ENCODE results near the gene MGAT4A.

The MGAT4A gene

GRCh38 chr2:98658816-98659490 lies 72.0 kb downstream of the MGAT4A start:
- DNase-seq (ENCODE audit: low spot score), result no peak

GRCh38 chr2:98656800-98657199 lies 74.1 kb downstream of the MGAT4A start:
- DNase-seq (ENCODE audit: low spot score), result no peak

GRCh38 chr2:98654699-98655495 lies 76.0 kb downstream of the MGAT4A start:
- DNase-seq (ENCODE audit: low spot score), result no peak

- DNase-seq (ENCODE audit: low spot score), result no peak
These were observed 79.9 kb downstream of the MGAT4A start for GRCh38 chr2:98650998-98651397.

DNA sequence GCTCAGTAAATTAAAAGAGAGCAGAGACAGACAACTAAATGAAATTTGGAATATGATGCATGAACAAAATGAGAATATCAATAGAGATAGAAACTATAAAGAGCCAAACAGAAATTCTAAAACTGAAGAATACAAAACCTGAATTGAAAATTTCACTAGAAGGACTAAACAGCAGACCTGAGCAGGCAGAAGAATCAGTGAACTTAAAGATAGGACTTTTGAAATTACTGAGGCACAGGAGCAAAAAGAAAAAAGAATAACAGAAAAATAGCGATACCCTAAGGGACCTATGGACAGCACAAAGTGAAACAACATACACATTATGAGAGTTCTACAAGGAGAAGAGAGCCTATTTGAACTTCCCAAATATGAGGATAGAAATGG lies 80.9 kb downstream of the MGAT4A start:
- DNase-seq (ENCODE audit: low spot score), result no peak

GRCh38 chr2:98649135-98649991 lies 81.6 kb downstream of the MGAT4A start:
- peak; percentile 74 for DNase-seq (ENCODE audit: low spot score)

GRCh38 chr2:98648451-98648850 lies 82.5 kb downstream of the MGAT4A start:
- no peak for DNase-seq (ENCODE audit: low spot score)

DNA sequence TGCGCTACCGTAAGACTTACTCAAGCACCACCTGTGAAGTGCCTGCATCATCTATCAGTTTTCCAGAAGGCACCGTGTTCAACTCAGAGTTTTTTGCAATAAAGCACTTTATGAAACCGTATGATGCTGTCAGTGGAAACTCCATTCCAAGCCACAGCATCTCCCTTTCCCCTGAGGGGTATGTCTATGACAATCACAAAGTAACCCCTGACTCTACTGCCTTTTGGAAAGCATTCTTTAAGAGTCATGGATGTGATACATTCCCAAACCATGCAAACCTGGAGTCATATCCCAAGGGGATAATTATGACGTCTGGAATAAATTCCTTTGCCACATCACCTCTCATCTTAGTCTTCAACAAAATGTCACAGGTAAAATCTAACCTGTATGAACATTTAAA lies 83.3 kb downstream of the MGAT4A start:
- no peak for DNase-seq (ENCODE audit: low spot score)

- DNase-seq (ENCODE audit: low spot score), result no peak
These were observed 87.3 kb downstream of the MGAT4A start for GRCh38 chr2:98643496-98644100.

DNA sequence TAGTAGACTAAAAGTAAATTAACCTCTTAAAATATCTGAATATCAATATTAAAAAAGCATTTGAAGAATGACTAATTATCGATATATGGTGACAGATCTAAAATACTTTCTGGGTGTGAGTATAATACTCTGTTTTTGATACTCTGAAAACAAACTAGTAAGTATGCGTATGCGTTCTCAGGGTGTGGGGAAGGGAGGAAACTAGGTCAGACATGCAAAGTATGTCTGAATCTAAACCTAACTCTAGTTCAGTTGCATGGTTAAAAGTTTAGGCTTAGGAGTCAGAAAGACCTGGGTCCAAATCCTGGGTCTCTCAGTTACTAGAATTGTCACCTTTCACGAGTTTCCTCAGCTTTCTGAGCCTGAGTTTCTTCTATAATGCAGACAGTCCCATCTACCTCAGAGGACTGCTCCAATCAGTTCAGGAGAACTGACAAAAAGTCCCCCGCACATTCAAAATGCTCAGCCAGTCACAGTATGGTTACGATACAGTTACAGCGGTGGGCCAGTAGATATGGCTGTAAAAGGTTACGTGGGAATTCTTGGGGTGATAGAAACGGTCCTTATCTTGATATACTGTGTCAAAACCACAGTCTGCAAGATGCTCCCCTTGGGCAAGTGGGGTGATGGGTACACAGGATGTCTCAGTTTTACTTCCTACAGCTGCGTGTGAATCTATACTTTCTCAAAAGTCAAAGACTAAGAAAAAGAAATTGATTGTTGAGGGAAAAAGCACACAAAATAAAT lies 93.4 kb downstream of the MGAT4A start:
- no peak for DNase-seq (ENCODE audit: low spot score)

DNA sequence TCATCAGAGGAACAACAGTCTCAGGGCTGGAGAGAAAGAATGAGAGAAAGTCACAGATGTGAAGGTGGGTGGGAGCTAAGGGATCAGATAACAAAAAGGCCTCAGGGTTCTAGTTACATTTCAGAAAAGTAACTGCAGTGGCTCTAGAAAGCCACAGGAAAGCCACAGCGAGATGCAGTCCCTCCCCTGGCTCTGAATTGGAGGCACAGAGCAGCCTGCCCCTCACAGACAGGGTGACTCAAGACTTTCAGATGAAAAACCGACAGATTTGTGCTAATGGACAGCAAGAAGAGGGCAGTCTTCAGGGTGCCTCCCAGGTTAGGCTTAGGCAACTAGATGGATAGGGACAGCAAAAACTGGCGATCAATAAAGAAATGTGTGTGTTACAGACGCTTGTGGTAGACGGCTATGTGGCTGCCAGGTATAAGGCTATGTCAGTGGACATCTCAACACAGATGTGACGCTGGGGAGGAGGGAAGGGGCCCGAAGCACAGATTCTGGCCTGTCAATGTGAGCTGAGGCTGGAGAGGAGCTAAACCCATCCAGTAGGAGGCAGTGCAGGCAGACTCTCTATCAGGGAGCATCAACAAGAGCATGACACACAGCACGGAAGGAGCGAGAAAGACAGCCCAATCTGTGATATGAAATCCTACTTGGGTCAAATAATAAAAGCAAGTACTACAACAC lies 96.4 kb downstream of the MGAT4A start:
- DNase-seq (ENCODE audit: low spot score), result peak; percentile 58

GRCh38 chr2:98632351-98632750 lies 98.6 kb downstream of the MGAT4A start:
- no peak for DNase-seq (ENCODE audit: low spot score)

DNA sequence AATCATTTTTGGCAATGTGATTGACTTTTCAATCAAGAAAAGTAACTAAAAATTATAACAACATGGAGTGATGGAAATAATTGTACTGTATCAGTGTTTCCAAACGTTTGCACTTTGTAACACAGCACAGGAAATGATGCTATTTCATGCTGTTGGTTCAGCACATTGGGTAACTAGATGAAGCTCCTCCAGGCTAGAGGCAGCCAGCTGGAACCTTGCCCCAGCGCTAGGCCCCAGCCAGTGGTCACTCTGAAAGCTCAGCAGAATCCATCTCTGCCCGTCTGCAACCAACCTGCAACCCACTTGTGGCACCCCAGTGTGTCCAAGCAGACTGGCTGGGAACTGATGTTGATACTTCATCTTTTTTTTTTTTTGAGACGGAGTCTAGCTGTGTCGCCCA lies 107.3 kb downstream of the MGAT4A start:
- DNase-seq (ENCODE audit: low spot score), result no peak

GRCh38 chr2:98617149-98617548 lies 113.8 kb downstream of the MGAT4A start:
- DNase-seq (ENCODE audit: low spot score), result no peak

DNA sequence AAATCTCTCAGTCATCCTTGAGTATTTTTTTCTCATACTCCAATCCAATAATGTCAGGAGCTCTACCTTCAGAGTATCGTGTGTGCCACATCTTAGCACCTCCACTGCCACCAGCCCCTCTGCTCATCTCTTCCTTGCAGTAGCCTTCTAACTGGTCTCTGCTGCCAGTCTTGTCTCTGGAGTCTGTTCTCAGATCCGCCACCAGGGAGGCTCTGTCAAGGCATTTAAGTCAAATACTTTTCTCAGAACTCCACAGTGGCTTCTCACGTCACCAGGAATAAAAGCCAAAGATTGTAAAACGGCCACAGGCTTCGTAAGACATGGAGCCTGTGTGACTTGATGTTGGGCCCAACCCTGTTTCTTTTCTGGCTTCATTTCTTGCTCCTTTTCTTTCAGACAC lies 115.5 kb downstream of the MGAT4A start:
- DNase-seq (ENCODE audit: low spot score), result no peak

DNA sequence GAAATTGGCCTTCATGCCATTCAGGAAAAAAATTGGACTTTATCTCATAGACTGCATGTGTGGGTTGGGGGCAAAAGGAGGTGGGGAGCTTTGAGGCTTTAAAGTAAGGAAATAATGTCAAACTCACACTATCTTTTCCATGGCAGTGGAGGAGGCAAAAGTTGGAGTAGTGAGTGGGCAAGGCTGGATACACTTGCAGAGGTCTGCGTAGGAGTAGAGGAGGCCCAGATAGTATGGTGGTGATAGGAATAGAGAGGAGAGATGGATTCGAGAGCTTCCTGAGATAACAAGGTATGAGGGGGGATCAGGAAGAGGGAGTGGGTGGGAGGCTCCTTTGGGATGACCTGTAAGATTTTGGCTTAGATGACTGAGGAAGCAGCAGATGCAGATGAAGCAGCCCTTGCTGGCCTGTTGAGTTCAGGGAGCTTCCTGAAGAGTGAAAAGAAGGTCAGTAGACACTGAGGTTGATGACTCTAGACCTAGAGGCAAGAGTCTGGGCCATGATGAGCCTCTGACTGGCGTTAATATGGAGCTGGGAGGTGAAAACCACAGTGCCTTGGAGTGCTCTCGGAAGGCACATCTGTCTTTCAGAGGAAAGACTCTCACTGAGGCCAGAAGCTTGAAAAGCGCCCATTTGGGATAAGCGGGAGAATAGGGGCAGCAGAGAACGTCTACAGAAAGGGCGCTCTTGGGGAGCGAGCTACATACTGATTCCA lies 116.8 kb downstream of the MGAT4A start:
- no peak for DNase-seq (ENCODE audit: low spot score)

DNA sequence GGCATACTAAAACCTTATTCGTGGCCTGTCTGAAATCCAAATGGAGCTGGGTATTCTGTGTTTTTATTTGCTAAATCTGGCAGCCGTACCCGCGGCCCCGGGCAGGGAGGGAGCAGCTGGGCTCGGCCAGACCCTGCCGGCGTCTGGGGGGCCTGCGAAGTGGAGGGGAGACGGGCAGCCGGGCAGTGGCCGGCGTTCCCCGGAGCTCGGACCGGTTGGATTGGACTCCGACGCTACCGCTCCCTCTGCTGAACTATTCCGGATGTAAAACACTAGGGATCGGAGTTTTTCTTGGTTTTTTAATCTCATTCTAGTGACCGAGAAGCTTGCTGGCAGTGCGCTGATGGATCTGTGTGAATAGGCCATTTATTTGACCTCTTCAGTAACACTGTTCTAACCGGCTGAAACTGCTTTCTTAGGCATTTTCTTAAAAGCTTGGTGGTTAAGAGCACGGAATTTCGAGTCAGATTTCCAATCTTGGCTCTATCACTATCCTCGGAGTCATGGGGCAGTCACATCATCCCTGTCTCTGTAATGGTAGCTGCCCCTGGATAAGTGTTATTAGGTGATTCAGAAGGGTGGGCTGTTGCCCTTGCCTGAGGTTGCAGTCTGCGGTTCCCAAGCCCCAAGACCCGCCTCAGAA lies 121.8 kb downstream of the MGAT4A start:
- peak; percentile 56 for DNase-seq (ENCODE audit: low spot score)

GRCh38 chr2:98608116-98608961 lies 122.6 kb downstream of the MGAT4A start, which contains the start of the genes COA5 and UNC50:
COA5 (minus strand) TSS chr2:98608512; CDS start chr2:98608405, 107 bp downstream.
UNC50 (plus strand) TSS chr2:98608589; CDS start chr2:98609760, 1,171 bp downstream.
- peak; percentile 97 for DNase-seq (ENCODE audit: low spot score)

- no peak for DNase-seq (ENCODE audit: low spot score)
These were observed 123.2 kb downstream of the MGAT4A start for GRCh38 chr2:98607741-98608115.

Measured in iPS-NIHi11 (cell line).